CD4-positive, alpha-beta T cell (primary cell): ENCODE data around the gene BPGM. TPM values are rescaled to one million over a fixed set of nuclear protein-coding genes. Genes with fewer than 3 reads are reported as not detected.

Experiments
- ATAC-seq: fragments of 200-7000 bp; cut with Tn5 transposase; one replicate; pipeline ENCODE4 v1.10.0; 2022; ENCODE audit warnings: mild to moderate bottlenecking; ENCODE audit not compliant: poor library complexity
- CTCF ChIA-PET: fragments of 350-600 bp; sonication (Branson Sonifier 250); formaldehyde crosslinking; loops from one replicate; lab custom pipeline; 2021; ENCODE audit warnings: antibody characterized with exemption, inconsistent platforms; lab: Charles Lee
- POLR2A ChIA-PET: fragments of 350-600 bp; sonication (Branson Sonifier 250); formaldehyde crosslinking; loops from one replicate; lab custom pipeline; 2021; ENCODE audit warnings: antibody characterized with exemption, inconsistent platforms; lab: Charles Lee
- DNase-seq, 14 experiments: peaks; one replicate each; pipeline ENCODE4 v3.0.0-alpha.2; 2013 to 2020; ENCODE audit warnings: mixed read lengths in 2 of 14
- H3K27ac ChIP-seq, 2 donors: one replicate each; pipeline versions ENCODE4 v1.5.1 to v1.7.0; 2013; ENCODE audit warnings: low read length in 2 of 2, low read depth in 1 of 2, mild to moderate bottlenecking in 1 of 2
- H3K27me3 ChIP-seq, 2 experiments: 1 replicate in 1 of 2; 2 replicates in 1 of 2; pipeline versions ENCODE4 v1.6.1 to v1.7.0; 2013; ENCODE audit warnings: low read length in 2 of 2, control low read depth in 1 of 2, mild to moderate bottlenecking in 1 of 2, moderate library complexity in 1 of 2; ENCODE audit not compliant: insufficient read depth in 2 of 2, control insufficient read depth in 1 of 2
- H3K36me3 ChIP-seq: one replicate; pipeline ENCODE4 v1.6.1; 2013; ENCODE audit warnings: low read length, control low read depth; ENCODE audit not compliant: insufficient read depth
- H3K4me1 ChIP-seq: one replicate; pipeline ENCODE4 v1.6.1; 2013; ENCODE audit warnings: low read length, control low read depth; ENCODE audit not compliant: insufficient read depth
- H3K4me3 ChIP-seq: one replicate; pipeline ENCODE4 v1.5.1; 2013; ENCODE audit warnings: mild to moderate bottlenecking, low read length, moderate library complexity
- H3K9me3 ChIP-seq, 2 experiments: 1 replicate in 1 of 2; 2 replicates in 1 of 2; pipeline versions ENCODE4 v1.6.1 to v1.7.0; 2013; ENCODE audit warnings: low read length in 2 of 2, mild to moderate bottlenecking in 2 of 2, control low read depth in 1 of 2, moderate library complexity in 1 of 2; ENCODE audit not compliant: control insufficient read depth in 1 of 2, insufficient read depth in 1 of 2
- H3K27ac Mint-ChIP-seq: one replicate; pipeline ENCODE4 v1.8.0; 2020; ENCODE audit warnings: mixed read lengths
- H3K27me3 Mint-ChIP-seq: one replicate; pipeline ENCODE4 v1.8.0; 2021; ENCODE audit warnings: mixed read lengths
- H3K36me3 Mint-ChIP-seq: one replicate; pipeline ENCODE4 v1.8.0; 2021; ENCODE audit warnings: low read depth, mixed read lengths
- H3K4me1 Mint-ChIP-seq: one replicate; pipeline ENCODE4 v1.8.0; 2021; ENCODE audit warnings: low read depth, mixed read lengths
- H3K4me3 Mint-ChIP-seq: one replicate; pipeline ENCODE4 v1.8.0; 2020; ENCODE audit warnings: mild to moderate bottlenecking, mixed read lengths
- H3K9me3 Mint-ChIP-seq: one replicate; pipeline ENCODE4 v1.8.0; 2020; ENCODE audit warnings: mixed read lengths
- intact Hi-C, 2 experiments: fragments of 100-400 bp; cut with DNase I in 1 of 2; cut with micrococcal nuclease in 1 of 2; formaldehyde crosslinking; loops; one replicate each; pipeline versions ENCODE4 v1.15.1 to v1.9.0; 2023 to 2025; cut with DNase I, micrococcal nuclease
- total RNA-seq, 174 experiments: library from RNA in 2 of 174; stranded (reverse) in 2 of 174; gene quantifications; one replicate each; pipeline ENCODE4 v1.2.3 and lab custom pipeline; 2021 to 2026
- TF ChIP-seq, protein P1 (sequence below): fragments of 200-600 bp; IDR thresholded peaks from one replicate; pipeline ENCODE4 v1.8.0; 2022; ENCODE audit warnings: antibody characterized with exemption, mild to moderate bottlenecking

The BPGM gene
- total RNA-seq, 2 experiments from 2014 or later, result 46.3 to 46.6 TPM

DNA sequence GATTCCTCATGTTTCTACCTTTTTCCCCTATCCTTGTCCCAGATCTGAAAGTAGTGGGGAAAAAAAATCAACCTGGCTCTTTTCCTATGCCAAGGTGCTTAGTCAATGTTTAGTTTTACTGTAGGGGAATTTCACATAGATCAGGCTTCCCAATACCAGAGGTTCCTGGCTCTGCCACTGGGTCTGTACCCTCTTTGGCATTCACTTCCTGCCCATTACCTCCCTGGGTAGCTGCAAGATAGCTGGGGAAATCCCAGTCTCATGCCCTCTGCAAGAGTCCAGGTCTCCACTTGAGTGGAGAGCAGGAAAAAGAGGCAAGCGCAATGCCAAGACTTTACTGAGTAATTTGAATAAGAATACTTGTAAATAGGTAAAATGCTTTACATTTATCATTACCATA, 3.5 kb upstream of the BPGM start:
- no peak overlapping the region for H3K27ac Mint-ChIP-seq
- POLR2A ChIA-PET, result no interaction called here

DNA sequence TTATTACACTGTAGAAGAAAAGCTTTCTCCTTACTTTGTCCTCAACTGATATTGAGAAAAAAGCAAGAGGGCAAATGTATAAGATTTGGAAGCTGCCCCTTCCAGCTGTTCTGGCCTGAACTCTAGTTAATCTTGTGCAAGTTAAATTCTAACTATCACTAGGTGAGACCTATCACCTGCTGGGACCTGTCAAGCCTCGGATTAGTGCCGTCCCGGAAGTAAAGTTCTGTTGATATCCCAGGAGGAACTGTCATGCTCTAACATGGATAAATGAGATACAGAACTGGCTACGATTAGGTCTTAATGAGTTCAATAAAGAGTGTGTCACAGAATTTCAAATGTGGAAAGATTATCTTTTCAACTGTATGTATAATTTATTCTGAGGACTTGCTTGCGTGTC, 1.2 kb upstream of the BPGM start:
- ChIA-PET CTCF (interaction anchor here (0.8 to 7.1 kb wide), 6 partner anchors 8 to 58 kb away, joined by 3 to 40 read pairs (median 3); no protein-coding TSS in a partner anchor), POLR2A (interaction anchor here (0.6 to 6.2 kb wide), 25 partner anchors 10 to 565 kb away, joined by 3 to 105 read pairs (median 6); partner anchors contain the start of genes AGBL3, AKR1B1, CYREN and TMEM140)
- TF ChIP-seq, protein P1, sequence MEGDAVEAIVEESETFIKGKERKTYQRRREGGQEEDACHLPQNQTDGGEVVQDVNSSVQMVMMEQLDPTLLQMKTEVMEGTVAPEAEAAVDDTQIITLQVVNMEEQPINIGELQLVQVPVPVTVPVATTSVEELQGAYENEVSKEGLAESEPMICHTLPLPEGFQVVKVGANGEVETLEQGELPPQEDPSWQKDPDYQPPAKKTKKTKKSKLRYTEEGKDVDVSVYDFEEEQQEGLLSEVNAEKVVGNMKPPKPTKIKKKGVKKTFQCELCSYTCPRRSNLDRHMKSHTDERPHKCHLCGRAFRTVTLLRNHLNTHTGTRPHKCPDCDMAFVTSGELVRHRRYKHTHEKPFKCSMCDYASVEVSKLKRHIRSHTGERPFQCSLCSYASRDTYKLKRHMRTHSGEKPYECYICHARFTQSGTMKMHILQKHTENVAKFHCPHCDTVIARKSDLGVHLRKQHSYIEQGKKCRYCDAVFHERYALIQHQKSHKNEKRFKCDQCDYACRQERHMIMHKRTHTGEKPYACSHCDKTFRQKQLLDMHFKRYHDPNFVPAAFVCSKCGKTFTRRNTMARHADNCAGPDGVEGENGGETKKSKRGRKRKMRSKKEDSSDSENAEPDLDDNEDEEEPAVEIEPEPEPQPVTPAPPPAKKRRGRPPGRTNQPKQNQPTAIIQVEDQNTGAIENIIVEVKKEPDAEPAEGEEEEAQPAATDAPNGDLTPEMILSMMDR, result no peak
- Mint-ChIP-seq H3K36me3 (peaks cover 4% of the 10 kb centered on the region), H3K9me3 (no peaks in the 10 kb centered on the region), H3K27me3 (no peaks in the 10 kb centered on the region), H3K27ac (no peak overlapping the region), H3K4me3 (no peak overlapping the region), H3K4me1 (peaks cover 27% of the 10 kb centered on the region)
- H3K27ac ChIP-seq, result peak overlapping the region; percentile 92
- H3K4me3 ChIP-seq, result peak overlapping the region; percentile 88
- intact Hi-C loops, result loop anchor here (5.0 to 10.0 kb wide), 4 partner anchors 107 to 522 kb away; partner anchors contain the start of gene TMEM140 (in 1 of the 2)
- peaks cover 9% of the 10 kb centered on the region for H3K36me3 ChIP-seq
- no peaks in the 10 kb centered on the region for H3K9me3 ChIP-seq
- DNase-seq, result no peak
- no peaks in the 10 kb centered on the region for H3K27me3 ChIP-seq
- no peak for ATAC-seq
- peaks cover 25% of the 10 kb centered on the region for H3K4me1 ChIP-seq

More for the DNA sequence above, 3.5 kb upstream of the BPGM start:
- TF ChIP-seq, protein P1, result no peak
- no peaks in the 10 kb centered on the region for H3K9me3 ChIP-seq
- H3K27ac ChIP-seq, result no peak overlapping the region
- no peaks in the 10 kb centered on the region for H3K27me3 Mint-ChIP-seq
- no peaks in the 10 kb centered on the region for H3K36me3 ChIP-seq
- H3K4me1 Mint-ChIP-seq, result peaks cover 17% of the 10 kb centered on the region
- peaks cover 19% of the 10 kb centered on the region for H3K4me1 ChIP-seq
- no peak overlapping the region for H3K4me3 Mint-ChIP-seq
- H3K36me3 Mint-ChIP-seq, result no peaks in the 10 kb centered on the region
- ATAC-seq, result no peak
- H3K4me3 ChIP-seq, result no peak overlapping the region
- CTCF ChIA-PET, result interaction anchor here (7.1 kb wide), 1 partner anchor 11 kb away, joined by 40 read pairs; no protein-coding TSS in a partner anchor
- DNase-seq, result no peak
- no peaks in the 10 kb centered on the region for H3K27me3 ChIP-seq
- intact Hi-C loops, result loop anchor here (5.0 to 10.0 kb wide), 4 partner anchors 34 to 864 kb away; partner anchors contain the start of gene TMEM140 (in 1 of the 2)
- H3K9me3 Mint-ChIP-seq, result no peaks in the 10 kb centered on the region

DNA sequence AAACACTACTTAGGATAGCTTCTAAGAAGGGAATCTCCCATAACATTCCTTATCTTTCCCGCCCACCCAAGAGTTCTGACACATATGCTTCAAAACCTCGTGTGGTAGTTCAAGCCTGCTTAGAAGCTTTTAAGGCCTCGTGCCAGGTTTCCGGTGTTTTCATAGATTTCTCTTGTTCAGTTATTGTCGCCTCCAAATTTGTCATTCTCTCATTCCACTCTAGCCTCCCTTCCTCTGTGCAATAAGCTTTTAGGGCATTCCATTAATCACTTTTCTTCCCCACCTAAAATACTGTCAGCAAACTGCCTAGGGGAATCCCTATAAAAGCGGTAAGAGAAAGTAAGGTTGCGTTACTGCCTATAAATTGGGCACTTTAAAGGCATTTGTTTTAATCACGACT, 718 bp upstream of the BPGM start:
- no peaks in the 10 kb centered on the region for H3K9me3 Mint-ChIP-seq
- peak overlapping the region; percentile 92 for H3K27ac ChIP-seq
- ATAC-seq (peak; percentile 1), DNase-seq (peak in 6 of 14 experiments; percentile 10 to 60 (median 38))
- ChIA-PET CTCF (interaction anchor here (0.8 to 7.1 kb wide), 6 partner anchors 9 to 57 kb away, joined by 3 to 40 read pairs (median 5); no protein-coding TSS in a partner anchor), POLR2A (interaction anchor here (0.7 to 6.2 kb wide), 28 partner anchors 11 to 565 kb away, joined by 3 to 105 read pairs (median 5); partner anchors contain the start of genes AGBL3, AKR1B1, CYREN and TMEM140)
- peaks cover 4% of the 10 kb centered on the region for H3K36me3 Mint-ChIP-seq
- H3K27ac Mint-ChIP-seq, result no peak overlapping the region
- H3K4me3 Mint-ChIP-seq, result no peak overlapping the region
- no peaks in the 10 kb centered on the region for H3K27me3 ChIP-seq
- TF ChIP-seq, protein P1, result no peak
- H3K9me3 ChIP-seq, result no peaks in the 10 kb centered on the region
- peaks cover 25% of the 10 kb centered on the region for H3K4me1 ChIP-seq
- peaks cover 26% of the 10 kb centered on the region for H3K4me1 Mint-ChIP-seq
- intact Hi-C loops, result loop anchor here (1.0 to 10.0 kb wide), 9 partner anchors 24 to 1017 kb away; partner anchors contain the start of genes STMP1 (in 1 of the 2), TMEM140 (in 1 of the 2) and WDR91 (in 1 of the 2)
- peak overlapping the region; percentile 88 for H3K4me3 ChIP-seq
- H3K27me3 Mint-ChIP-seq, result no peaks in the 10 kb centered on the region
- peaks cover 9% of the 10 kb centered on the region for H3K36me3 ChIP-seq
